Measurements from ENCODE around the gene TBC1D22A.
"Not testable (repeated sequence)": the region's sequence is repeated elsewhere in the genome, so short reads cannot be mapped to it uniquely, and the experiment has no call there.

TBC1D22A gene

GRCh38 chr22:47042116-47042825, 279.8 kb downstream of the TBC1D22A start:
- DNase-seq: no peak

GRCh38 chr22:47042861-47043496, 280.5 kb downstream of the TBC1D22A start:
- no peak for DNase-seq

- DNase-seq: no peak
Observed at GRCh38 chr22:47043835-47044721, 281.6 kb downstream of the TBC1D22A start.

GRCh38 chr22:47044722-47045535, 282.5 kb downstream of the TBC1D22A start:
- DNase-seq: no peak

- DNase-seq: no peak
Observed at GRCh38 chr22:47045691-47046410, 283.4 kb downstream of the TBC1D22A start.

- no peak for DNase-seq
Observed at GRCh38 chr22:47046411-47047065, 284.1 kb downstream of the TBC1D22A start.

- DNase-seq: no peak
Observed at GRCh38 chr22:47047321-47048122, 285.1 kb downstream of the TBC1D22A start.

- no peak for DNase-seq
Observed at GRCh38 chr22:47048123-47049077, 285.9 kb downstream of the TBC1D22A start.

- DNase-seq: no peak
Observed at GRCh38 chr22:47049078-47049624, 286.7 kb downstream of the TBC1D22A start.

- not testable (repeated sequence) for DNase-seq
Observed at GRCh38 chr22:47049736-47050400, 287.4 kb downstream of the TBC1D22A start.

GRCh38 chr22:47050401-47051051, 288.1 kb downstream of the TBC1D22A start:
- DNase-seq: no peak

GRCh38 chr22:47051441-47052071, 289.1 kb downstream of the TBC1D22A start:
- no peak for DNase-seq

GRCh38 chr22:47052236-47053012, 290.0 kb downstream of the TBC1D22A start:
- no peak for DNase-seq

- no peak for DNase-seq
Observed at GRCh38 chr22:47053013-47053725, 290.7 kb downstream of the TBC1D22A start.

All from hypothalamus (tissue), 51 donors.